HK-2 (cell line): ENCODE data around the gene TRIM29.

Source experiments
- DNase-seq: peaks from one replicate; pipeline ENCODE4 v3.0.0-alpha.2; 2018; ENCODE audit not compliant: unreplicated experiment

TRIM29 gene

DNA sequence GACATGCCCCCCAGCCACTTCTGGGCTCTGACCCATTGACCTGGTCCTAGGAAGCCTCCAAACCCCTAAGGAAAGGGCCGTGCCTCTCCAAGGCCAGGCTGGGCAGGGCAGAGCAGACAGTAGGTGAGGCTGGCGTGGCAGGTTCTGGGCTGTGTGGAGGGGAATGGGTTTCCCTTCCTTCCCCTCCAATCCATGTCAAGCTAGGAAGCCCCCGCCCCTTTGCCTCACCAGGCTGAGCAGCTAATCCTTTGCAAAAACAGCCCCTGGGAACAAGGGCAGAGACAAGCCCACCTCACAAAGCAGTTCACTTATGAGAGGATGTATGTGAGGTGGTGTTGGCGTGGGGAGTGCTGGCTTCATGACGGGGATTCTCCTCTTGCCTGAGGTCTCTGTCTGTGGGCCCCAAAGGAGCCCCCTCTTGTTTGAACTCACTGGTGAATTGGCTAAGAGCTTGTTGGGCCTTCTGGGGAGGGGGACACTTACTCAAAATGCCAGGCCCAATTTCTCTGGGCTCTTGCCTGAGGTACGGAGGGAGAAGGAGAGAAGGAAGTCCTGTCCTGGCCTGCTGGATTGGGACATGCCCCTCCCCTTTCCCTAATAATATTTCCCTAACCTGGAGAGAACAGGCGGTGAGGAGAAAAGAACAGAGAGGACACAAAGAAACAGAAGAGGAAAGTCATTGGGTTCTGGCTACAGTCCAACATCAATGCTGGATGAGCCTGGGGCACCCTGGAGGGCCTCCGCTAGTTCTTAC is 1.6 kb upstream of the TRIM29 start:
- DNase-seq, result no peak

GRCh38 chr11:120137187-120137610 is 714 bp downstream of the TRIM29 start:
- DNase-seq, result no peak

DNA sequence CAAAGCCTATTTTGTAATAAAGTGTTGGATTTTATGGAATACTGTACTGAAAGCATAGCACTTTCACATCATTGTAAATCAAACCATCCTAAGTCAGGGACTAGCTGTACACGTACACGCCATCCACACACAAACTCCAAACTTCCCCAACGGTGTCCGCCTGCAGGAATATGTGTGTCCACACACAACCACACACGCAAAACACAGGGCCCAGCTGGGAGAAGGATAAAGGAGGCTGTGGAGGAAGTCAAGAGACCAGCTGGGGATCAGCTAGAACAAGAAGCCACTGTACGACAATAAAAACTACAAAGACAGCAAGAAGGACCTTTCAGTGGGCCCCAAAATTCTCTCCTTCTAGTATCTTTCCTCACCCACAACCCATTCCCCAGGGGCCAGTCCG is 1.6 kb downstream of the TRIM29 start:
- DNase-seq, result no peak

DNA sequence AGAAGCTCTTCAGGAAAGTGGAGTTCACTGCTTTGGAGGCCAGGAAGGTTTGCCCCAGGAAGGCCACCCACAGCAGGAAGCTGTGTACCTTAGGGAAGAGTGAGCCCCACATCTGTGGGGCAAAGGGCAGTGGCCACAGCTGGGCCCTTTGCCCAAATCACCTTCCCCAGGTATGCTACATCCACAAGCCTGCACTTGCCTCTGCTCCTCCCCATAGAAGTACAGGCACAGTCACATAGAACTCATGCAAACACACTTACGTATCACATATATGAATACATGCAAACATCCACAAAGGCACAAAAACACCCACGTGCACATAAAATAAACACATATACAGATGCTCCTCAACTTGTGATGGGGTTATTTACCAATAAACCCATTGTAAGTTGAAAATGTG is 2.1 kb downstream of the TRIM29 start:
- DNase-seq, result no peak

DNA sequence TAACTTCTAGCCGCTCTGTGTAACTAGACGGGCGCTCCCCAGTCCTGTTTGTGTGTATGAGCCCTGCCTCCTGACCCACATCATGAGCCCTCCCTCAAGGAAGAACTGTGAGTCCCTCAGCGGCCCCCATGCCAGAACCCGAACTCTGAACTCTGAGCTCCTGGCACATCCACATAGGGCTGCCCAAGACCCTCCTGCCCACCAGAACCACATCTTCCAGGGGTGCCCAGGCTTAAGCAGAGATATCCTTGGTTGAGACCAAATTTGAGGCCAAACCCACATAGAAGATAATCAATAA is 3.0 kb downstream of the TRIM29 start:
- no peak for DNase-seq

DNA sequence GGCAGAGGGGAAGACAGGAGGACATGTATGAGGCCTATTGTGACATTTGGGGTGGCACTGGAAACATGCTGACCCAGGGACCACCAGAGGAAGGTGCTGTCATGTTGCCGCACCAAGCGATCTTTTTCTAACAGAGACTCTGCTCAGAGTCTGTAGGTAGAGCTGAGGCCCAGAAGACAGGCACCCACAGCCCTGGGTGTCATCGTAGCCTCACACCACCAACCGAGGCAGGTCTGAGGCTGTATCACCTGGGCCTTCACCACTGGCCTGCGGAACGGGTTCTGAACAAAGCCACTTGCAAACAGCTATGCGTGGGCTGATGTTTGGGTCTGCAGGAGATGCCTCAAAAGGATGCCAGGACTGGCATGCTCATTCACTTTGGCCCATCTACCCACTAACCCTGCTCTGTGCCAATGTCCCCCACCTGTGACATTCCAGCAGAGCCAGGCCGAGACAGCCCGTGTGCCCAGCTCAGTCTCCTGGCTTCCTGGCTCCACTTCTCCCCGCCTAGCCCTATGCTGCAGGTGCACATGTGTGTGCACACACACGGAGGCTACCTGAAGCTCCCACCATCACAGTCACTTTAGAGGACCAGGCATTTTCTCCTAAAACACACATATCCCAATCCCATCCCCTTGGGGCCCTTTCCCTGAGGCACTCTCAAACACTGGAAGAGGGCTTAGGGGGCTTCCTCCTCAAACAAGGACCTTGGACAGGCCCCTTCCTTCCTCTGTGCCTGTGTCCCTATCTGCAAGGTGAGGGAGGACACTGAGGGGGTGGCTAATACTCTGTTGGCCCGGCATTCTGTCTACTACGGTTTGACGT is 3.6 kb downstream of the TRIM29 start:
- no peak for DNase-seq

DNA sequence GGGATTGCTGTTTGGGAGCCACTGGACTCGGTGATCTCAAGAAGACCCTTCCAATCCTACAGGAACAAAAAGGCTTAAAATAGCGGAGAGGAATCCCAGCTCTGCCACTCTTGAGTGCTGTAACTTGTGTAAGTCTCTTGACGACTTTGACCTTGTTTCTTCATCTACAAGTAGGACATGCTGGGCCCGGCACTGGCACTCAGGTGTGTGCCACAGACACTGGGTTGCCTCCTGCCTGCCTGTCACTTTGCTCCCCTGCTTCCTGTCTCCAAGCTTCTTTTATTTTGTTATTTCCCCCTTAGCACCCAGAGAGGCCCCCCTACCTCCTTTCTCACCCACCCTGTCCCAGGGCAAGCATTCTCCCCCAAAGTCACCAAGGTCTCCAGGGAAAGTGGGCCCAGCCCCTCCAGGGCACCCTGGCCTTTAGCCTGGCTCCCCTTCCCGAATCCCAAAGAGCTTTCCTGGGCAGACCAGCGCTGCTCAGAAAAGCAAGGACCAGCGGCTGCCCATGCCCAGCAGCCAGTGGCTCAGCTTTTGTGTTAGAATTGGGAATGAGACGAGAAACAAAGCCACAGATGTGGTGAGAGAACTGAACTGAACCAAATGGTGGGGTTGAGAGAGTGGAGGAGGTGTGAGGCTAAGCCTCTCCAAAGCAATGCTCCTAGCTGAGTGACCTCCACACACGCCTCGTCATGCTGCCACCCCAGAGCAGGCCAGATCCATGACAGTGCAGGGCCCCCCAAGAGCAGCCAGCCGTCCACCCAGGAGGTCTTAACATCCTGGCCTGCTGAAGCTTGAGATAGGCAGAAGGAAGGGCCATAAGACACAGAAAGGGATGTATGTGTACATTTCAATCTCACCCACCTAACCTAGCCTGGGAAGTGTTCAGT is 4.5 kb downstream of the TRIM29 start:
- no peak for DNase-seq

GRCh38 chr11:120132645-120133185 is 5.2 kb downstream of the TRIM29 start:
- DNase-seq, result no peak

GRCh38 chr11:120131941-120132644 is 5.8 kb downstream of the TRIM29 start:
- DNase-seq, result no peak

DNA sequence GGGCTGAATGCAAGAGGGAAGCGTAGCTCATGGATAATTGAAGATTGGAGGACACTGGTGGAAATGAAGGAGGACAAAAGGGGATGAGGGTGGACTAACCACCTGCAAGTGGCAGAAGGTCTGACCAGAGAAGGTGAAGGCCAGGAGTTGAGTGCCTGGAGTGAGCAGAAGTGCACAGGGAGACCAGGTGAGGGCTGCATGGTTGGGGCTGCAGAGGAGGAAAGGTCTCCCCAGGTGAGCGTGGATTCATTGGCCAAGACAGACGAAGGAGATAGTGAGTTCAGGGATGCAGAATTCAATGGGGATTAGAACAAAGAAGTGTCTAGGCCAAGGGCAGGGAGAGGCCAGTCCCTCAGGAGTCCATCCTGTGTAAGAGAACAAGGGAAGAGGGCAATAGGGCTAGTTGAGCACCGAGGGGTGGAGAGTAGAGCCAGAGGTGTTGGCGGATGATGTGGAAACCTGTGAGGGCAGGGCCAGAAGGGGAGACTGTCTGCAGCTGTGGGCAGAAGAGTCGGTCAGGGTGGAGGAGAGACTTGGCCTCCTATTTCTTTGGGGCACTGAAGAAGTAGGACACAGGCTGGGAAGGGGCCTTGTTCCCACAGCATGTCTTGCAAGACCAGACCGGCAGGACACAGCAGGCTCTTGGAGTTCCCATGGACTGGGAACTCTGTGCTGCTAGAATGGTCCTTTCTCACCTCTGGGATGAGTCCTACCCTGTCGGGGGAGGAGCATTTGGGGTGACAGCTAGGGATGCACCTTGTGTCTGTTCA is 6.7 kb downstream of the TRIM29 start:
- no peak for DNase-seq

- DNase-seq, result no peak
Measured at GRCh38 chr11:120130176-120130980, 7.5 kb downstream of the TRIM29 start.

DNA sequence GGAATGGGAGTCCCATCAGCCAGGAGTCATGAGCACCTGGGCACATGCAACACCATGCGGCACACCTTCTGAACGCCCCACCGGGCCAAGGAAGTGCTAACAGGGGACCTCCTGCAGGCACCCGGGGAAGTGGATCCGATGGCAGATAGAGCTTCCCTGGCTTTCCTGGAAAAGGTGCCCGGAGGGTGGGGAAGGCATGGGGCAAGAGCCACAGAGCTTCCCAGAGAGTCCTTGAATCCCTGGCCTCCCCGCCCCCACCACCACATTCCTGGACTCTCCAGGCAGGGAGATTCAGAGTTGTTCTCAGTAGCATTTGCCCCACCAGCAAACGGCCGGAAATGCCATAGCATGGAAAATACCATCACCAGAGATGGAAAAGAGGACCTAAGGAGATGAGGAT is 8.3 kb downstream of the TRIM29 start:
- DNase-seq, result no peak

GRCh38 chr11:120128392-120129119 is 9.4 kb downstream of the TRIM29 start:
- no peak for DNase-seq

DNA sequence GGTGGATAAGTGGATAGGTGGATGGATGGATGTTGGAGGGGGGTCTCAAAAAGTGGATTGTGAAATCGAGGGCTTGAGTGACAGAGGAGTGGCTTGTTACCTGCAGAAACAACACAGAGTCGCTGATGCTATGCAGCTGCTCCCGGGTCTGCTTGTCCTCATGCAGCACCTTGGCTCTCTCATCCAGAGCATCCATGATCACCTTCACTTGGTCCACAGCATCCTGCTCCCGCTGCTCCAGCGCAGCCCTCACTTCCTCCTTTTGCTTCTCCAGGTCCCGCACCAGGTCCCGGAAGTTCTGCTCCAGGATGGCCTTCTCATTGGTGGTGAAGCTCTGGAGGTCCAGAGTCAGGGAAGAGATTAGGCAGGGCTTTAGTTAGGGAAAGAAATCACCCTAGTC is 10.7 kb downstream of the TRIM29 start:
- no peak for DNase-seq

DNA sequence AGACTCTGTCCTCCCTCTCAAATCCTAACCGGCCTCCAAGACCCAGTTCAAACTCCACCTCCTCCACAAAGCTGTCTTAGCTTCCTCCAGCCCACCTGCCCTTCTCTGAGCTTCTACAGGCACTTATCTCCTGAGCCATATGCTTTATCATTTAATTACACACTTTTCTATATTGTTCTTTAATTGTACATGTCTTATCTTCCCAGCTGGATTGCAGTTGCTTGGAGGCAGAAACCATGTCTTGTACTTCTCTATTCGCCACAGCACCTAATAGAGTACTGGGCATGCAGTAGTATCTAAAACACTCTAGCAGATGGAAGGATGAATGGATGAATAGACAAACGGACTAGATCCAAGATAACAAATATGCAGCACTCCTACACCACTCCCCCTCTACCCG is 11.3 kb downstream of the TRIM29 start:
- DNase-seq, result no peak

GRCh38 chr11:120125509-120125908 is 12.4 kb downstream of the TRIM29 start:
- no peak for DNase-seq

- DNase-seq, result peak; percentile 11
Measured at GRCh38 chr11:120125024-120125423, 12.9 kb downstream of the TRIM29 start.

GRCh38 chr11:120124355-120124754 is 13.6 kb downstream of the TRIM29 start:
- no peak for DNase-seq

DNA sequence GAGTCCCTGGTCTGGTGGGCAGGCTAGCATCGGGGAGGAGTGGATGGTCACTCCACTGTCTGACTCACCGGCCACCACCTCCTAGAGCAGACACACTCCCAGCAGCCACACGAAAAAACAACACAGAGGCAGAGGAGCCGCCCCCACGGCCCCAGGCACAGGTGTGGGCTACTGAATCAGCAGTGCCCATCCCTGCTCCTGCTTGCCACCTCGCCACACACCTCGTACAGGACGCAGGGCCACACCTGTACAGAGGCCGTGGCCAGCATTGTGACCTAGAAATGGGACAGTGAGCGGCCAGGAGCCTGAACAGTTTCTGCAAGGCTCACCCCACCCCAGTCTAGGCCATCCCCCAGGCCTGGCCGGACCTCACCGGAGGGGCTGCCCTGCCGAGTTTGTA is 14.0 kb downstream of the TRIM29 start:
- no peak for DNase-seq
